ENCODE results near the gene CDH13.

GRCh38 chr16:83138512-83138911 lies 511.7 kb downstream of the CDH13 start:
- TF ChIP-seq CTCF (IDR thresholded peaks at IDR 0.05) (no peak), POLR2A (IDR thresholded peaks at IDR 0.05; ENCODE audit: low read depth) (no peak), EP300 (IDR thresholded peaks at IDR 0.05) (no peak), POLR2AphosphoS5 (IDR thresholded peaks at IDR 0.05) (no peak)

Data from esophagus muscularis mucosa (tissue), 4 donors.